ENCODE data around the gene GAST. TPM values are rescaled to one million over a fixed set of nuclear protein-coding genes. Genes with fewer than 3 reads are reported as not detected.

GAST gene, protein sequence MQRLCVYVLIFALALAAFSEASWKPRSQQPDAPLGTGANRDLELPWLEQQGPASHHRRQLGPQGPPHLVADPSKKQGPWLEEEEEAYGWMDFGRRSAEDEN
- not detected for total RNA-seq
- not detected for polyA plus RNA-seq
- long read RNA-seq, donor 1, result 0 reads
- long read RNA-seq, donor 2, result 0 reads
- long read RNA-seq, donor 3, result 0 reads
- long read RNA-seq, donor 4, result 0 reads

DNA sequence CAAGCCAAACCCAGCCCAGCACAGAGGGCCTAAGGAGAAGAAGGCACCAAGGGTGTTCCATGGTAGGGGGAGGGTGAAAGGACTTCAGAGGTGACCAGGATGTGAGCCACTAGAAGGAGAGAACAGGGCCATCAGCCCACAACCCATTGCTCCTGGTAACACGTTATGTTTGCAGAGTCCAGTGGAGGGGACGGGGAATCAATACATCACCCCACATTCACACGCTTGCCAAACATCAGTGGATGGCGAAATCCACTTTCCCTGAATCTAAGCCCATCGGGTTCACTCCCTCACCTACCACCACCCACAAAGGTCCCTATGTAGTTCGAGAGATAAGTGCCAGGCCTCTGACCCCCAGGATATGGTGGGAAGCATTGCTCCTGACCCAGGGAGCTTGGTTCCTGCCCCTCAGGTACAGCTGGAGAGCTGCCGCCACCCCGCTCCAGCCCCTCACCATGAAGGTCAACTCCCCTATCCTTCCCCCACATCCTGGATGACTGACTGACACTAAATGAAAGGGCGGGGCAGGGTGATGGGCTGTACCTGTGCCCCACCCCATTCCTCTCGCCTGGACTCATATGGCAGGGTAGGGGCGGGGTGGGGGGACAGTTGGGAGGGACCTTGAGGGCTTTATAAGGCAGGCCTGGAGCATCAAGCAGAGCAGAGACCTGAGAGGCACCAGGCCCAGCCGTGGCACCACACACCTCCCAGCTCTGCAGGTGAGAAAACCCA lies at the start of gene GAST:
Gene GAST, plus strand, starts transcription at position 663 of the 732 bp plus-strand sequence. CDS start 3,106 bp downstream, outside the sequence.
- no peak within 1 kb of the TSS for H3K4me3 ChIP-seq (ENCODE audit: low read length)
- H3K27me3 ChIP-seq (ENCODE audit: control insufficient read depth, insufficient read depth), result no peaks in the 10 kb centered on the region
- 89% methylated on average over 12 of the region's 12 CpGs for WGBS
- intact Hi-C loops (cut with DNase I), result no loop called here
- ATAC-seq, result no peak
- no peak within 1 kb of the TSS for H3K27ac ChIP-seq (ENCODE audit: low read length)
- H3K4me1 ChIP-seq (ENCODE audit: control insufficient read depth, insufficient read depth, low read length), result no peaks in the 10 kb centered on the region
- H3K9me3 ChIP-seq (ENCODE audit: control insufficient read depth, low read length), result no peaks in the 10 kb centered on the region
- DNase-seq, result no peak

DNA sequence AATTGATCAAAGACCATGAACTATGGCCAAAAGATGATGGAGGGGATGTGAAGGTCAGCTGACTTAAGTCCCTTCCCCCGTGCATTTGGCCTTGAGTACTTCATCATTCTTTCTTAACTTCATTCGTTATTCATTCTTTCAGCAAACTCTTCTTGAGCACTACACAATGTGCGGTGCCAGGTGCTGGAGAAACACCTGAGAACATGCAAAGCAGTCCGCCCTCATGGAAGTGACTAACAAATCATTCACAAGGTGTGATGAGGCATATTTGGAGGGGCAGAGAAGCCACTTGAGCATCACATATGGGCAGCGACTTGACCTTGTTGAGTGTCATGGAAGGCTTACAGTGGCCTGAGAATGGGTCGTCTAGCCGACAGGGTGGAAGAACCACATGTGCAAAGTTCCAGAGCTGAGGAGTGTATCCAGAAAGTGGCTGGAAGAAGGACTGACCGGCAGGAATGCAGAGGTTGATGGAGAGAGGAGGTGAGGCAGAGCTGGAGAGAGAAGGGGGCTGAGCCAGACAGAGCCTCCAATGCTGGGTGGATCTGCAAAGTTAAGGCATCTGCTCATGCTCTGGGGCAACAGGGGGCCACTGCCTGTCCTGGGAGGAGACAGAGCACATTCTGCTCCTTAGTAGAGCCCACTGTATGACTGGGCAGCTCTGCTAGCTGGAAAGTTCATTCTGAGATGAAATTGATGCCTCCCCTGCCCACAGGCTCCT lies 48.5 kb upstream of the GAST start:
- H3K4me1 ChIP-seq (ENCODE audit: control insufficient read depth, insufficient read depth, low read length), result no peaks in the 10 kb centered on the region
- no peaks in the 10 kb centered on the region for H3K9me3 ChIP-seq (ENCODE audit: control insufficient read depth, low read length)
- intact Hi-C loops (cut with DNase I), result loop anchor here (5.0 to 10.0 kb wide), 6 partner anchors 111 to 859 kb away; no protein-coding TSS in a partner anchor
- no peaks in the 10 kb centered on the region for H3K27me3 ChIP-seq (ENCODE audit: control insufficient read depth, insufficient read depth)
- WGBS, result 58% methylated on average over 8 of the region's 8 CpGs
- no peak overlapping the region for H3K27ac ChIP-seq (ENCODE audit: low read length)
- no peak overlapping the region for H3K4me3 ChIP-seq (ENCODE audit: low read length)
- no peak for ATAC-seq
- DNase-seq, result no peak

DNA sequence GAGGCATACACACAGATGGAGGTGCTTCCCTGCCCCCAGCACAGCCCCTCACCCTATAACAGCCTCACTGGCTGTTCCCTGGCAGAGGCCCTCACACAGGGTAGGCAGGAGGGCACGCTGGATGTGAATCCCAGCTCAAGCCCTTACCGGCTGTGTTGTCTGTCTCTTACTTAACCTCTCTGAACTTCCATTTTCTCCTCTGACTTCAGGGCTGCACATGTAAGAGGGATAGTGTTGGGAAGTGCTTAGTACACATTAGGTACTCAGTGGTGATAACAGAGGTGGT lies 48.0 kb upstream of the GAST start:
- intact Hi-C loops (cut with DNase I), result loop anchor here (5.0 to 10.0 kb wide), 6 partner anchors 112 to 859 kb away; no protein-coding TSS in a partner anchor
- H3K9me3 ChIP-seq (ENCODE audit: control insufficient read depth, low read length), result no peaks in the 10 kb centered on the region
- H3K4me3 ChIP-seq (ENCODE audit: low read length), result no peak overlapping the region
- 58% methylated on average over 2 of the region's 2 CpGs for WGBS
- ATAC-seq, result no peak
- H3K27me3 ChIP-seq (ENCODE audit: control insufficient read depth, insufficient read depth), result no peaks in the 10 kb centered on the region
- no peak overlapping the region for H3K27ac ChIP-seq (ENCODE audit: low read length)
- no peaks in the 10 kb centered on the region for H3K4me1 ChIP-seq (ENCODE audit: control insufficient read depth, insufficient read depth, low read length)
- no peak for DNase-seq

- Histone ChIP-seq H3K27me3 (ENCODE audit: control insufficient read depth, insufficient read depth) (no peaks in the 10 kb centered on the region), H3K4me3 (ENCODE audit: low read length) (peak overlapping the region; percentile 49), H3K4me1 (ENCODE audit: control insufficient read depth, insufficient read depth, low read length) (no peaks in the 10 kb centered on the region), H3K27ac (ENCODE audit: low read length) (no peak overlapping the region), H3K9me3 (ENCODE audit: control insufficient read depth, low read length) (no peaks in the 10 kb centered on the region)
- 45% methylated on average over 15 of the region's 15 CpGs for WGBS
- ATAC-seq (no peak), DNase-seq (no peak)
- intact Hi-C loops (cut with DNase I), result loop anchor here (5.0 to 10.0 kb wide), 6 partner anchors 113 to 860 kb away; no protein-coding TSS in a partner anchor
Observed at GRCh38 chr17:41664587-41665565, 47.3 kb upstream of the GAST start.

- no peaks in the 10 kb centered on the region for H3K9me3 ChIP-seq (ENCODE audit: control insufficient read depth, low read length)
- peak overlapping the region; percentile 49 for H3K4me3 ChIP-seq (ENCODE audit: low read length)
- intact Hi-C loops (cut with DNase I), result loop anchor here in 2 of 4 donors (10.0 kb wide), 2 partner anchors 761 to 861 kb away; no protein-coding TSS in a partner anchor
- H3K4me1 ChIP-seq (ENCODE audit: control insufficient read depth, insufficient read depth, low read length), result no peaks in the 10 kb centered on the region
- DNase-seq (peak; percentile 88 to 96 (median 96)), ATAC-seq (peak; percentile 95 to 96)
- WGBS, result 2% methylated on average over 39 of the region's 39 CpGs
- H3K27ac ChIP-seq (ENCODE audit: low read length), result peak overlapping the region; percentile 59
- H3K27me3 ChIP-seq (ENCODE audit: control insufficient read depth, insufficient read depth), result no peaks in the 10 kb centered on the region
Observed at GRCh38 chr17:41665566-41666236, 46.4 kb upstream of the GAST start.

DNA sequence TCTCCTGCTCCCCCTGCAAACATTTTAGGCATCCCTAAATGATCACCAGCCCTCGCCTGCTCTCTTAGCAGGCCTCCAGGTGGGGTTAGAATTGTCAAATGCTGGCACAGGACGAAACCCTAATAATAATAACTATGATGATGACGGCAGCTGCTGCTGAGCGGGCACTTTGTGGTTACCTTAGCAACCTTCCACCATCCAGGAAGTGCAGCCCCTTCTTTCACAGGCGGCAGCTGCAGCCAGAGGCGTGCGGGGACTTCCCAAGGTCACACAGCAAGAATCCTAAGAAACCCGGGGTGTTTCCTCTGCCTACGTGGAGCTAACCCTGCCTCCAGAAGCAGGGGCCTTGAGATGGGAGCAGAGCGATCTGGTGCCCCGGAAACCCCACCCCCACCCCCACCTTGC lies 45.9 kb upstream of the GAST start:
- ATAC-seq, result peak; percentile 12 to 23
- WGBS, result 5% methylated on average over 11 of the region's 11 CpGs
- Histone ChIP-seq H3K4me1 (ENCODE audit: control insufficient read depth, insufficient read depth, low read length) (no peaks in the 10 kb centered on the region), H3K4me3 (ENCODE audit: low read length) (peak overlapping the region; percentile 49), H3K27ac (ENCODE audit: low read length) (peak overlapping the region; percentile 59), H3K9me3 (ENCODE audit: control insufficient read depth, low read length) (no peaks in the 10 kb centered on the region), H3K27me3 (ENCODE audit: control insufficient read depth, insufficient read depth) (no peaks in the 10 kb centered on the region)
- intact Hi-C loops (cut with DNase I), result loop anchor here in 2 of 4 donors (10.0 kb wide), 2 partner anchors 761 to 861 kb away; no protein-coding TSS in a partner anchor
- DNase-seq, result peak in 1 of 3 donors; percentile 70

GRCh38 chr17:41666708-41667279 lies 45.3 kb upstream of the GAST start:
- peak overlapping the region; percentile 49 for H3K4me3 ChIP-seq (ENCODE audit: low read length)
- no peaks in the 10 kb centered on the region for H3K9me3 ChIP-seq (ENCODE audit: control insufficient read depth, low read length)
- WGBS, result 1% methylated on average over 23 of the region's 23 CpGs
- peak; percentile 83 to 95 (median 94) for DNase-seq
- H3K27me3 ChIP-seq (ENCODE audit: control insufficient read depth, insufficient read depth), result no peaks in the 10 kb centered on the region
- intact Hi-C loops (cut with DNase I), result loop anchor here in 2 of 4 donors (10.0 kb wide), 2 partner anchors 762 to 862 kb away; no protein-coding TSS in a partner anchor
- peak; percentile 84 to 86 for ATAC-seq
- H3K4me1 ChIP-seq (ENCODE audit: control insufficient read depth, insufficient read depth, low read length), result no peaks in the 10 kb centered on the region
- H3K27ac ChIP-seq (ENCODE audit: low read length), result peak overlapping the region; percentile 6

GRCh38 chr17:41667280-41668041 lies 44.7 kb upstream of the GAST start:
- ATAC-seq (no peak), DNase-seq (no peak)
- Histone ChIP-seq H3K27ac (ENCODE audit: low read length) (no peak overlapping the region), H3K4me3 (ENCODE audit: low read length) (no peak overlapping the region), H3K4me1 (ENCODE audit: control insufficient read depth, insufficient read depth, low read length) (no peaks in the 10 kb centered on the region), H3K27me3 (ENCODE audit: control insufficient read depth, insufficient read depth) (no peaks in the 10 kb centered on the region), H3K9me3 (ENCODE audit: control insufficient read depth, low read length) (no peaks in the 10 kb centered on the region)
- 44% methylated on average over 23 of the region's 23 CpGs for WGBS
- intact Hi-C loops (cut with DNase I), result loop anchor here in 2 of 4 donors (10.0 kb wide), 2 partner anchors 763 to 863 kb away; no protein-coding TSS in a partner anchor

DNA sequence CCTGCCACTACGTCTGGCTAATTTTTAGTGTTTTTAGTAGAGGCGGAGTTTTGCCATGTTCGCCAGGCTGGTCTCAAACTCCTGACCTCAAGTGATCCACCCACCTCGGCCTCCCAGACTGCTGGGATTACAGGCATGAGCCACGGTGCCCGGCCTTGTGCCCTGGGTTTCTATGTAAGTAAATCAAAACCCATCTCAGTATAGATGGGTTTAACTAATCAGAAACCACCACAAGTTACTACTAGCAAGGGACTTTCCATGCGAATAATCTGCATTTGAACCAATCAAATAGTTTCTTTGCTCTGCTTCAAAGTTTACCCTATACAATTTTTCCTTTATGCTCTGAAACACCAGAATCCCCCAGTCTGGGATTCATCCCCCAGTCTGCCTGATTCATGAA lies 40.0 kb upstream of the GAST start:
- Histone ChIP-seq H3K4me1 (ENCODE audit: control insufficient read depth, insufficient read depth, low read length) (no peaks in the 10 kb centered on the region), H3K9me3 (ENCODE audit: control insufficient read depth, low read length) (no peaks in the 10 kb centered on the region), H3K27me3 (ENCODE audit: control insufficient read depth, insufficient read depth) (no peaks in the 10 kb centered on the region), H3K27ac (ENCODE audit: low read length) (no peak overlapping the region), H3K4me3 (ENCODE audit: low read length) (no peak overlapping the region)
- WGBS, result 93% methylated on average over 7 of the region's 7 CpGs
- no peak for DNase-seq
- no peak for ATAC-seq
- intact Hi-C loops (cut with DNase I), result no loop called here
